Activated CD4-positive, CD25-positive, alpha-beta regulatory T cell treated with anti-CD3 and anti-CD28 coated beads, Interleukin-2, amount 50 U/mL, for 72 hours (primary cell): Measurements from ENCODE around the gene MACROD2.
"Not testable (repeated sequence)": the region's sequence is repeated elsewhere in the genome, so short reads cannot be mapped to it uniquely, and the experiment has no call there.

Experiments
- DNase-seq: peaks from one replicate; pipeline ENCODE4 v3.0.0; 2021

MACROD2 gene

DNA sequence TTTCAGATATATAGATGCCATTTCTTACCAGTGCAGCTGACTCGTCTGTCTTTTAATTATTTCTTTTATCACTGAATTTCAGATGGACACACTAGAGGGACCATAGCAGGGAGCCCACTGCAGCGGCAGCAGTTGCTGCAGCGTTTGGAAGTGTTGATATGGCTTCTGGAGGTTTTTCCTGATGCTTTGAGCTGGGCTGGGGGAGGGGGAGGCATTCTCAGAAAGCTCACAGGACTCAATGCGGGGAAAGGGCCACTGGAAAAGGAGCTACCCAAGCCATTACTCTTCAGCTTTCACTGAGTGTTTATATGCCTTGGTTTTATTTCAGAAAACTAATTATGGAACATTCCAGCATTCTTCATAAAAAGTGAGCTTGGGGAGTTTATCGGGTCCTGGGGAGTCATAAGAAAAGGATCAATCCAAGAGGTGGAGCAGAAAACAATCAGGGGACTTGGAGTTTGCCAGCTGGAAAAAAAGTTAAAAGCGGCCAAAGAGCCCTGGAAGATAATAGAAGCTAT lies 1082.5 kb downstream of the MACROD2 start:
- no peak for DNase-seq

- no peak for DNase-seq
Measured at GRCh38 chr20:15079594-15080340, 1084.5 kb downstream of the MACROD2 start.

DNA sequence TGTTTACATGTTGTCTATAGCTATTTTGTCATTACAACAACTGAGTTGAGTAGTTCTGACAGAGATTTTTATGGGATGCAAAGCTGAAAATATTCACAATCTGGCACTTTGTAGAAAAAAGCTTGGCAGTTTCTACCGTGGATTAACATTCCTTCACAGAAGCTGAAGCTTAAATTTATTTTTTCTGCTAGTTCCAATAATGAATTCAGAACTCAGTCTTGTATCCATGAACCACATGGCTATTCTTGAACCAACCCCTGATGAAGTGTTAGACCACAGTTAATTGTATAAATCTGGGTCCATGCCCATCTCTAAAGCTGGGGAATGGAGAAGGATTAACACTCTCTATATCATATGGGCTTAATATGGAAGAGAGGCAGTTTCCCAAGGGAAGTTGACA lies 1085.9 kb downstream of the MACROD2 start:
- DNase-seq: no peak

DNA sequence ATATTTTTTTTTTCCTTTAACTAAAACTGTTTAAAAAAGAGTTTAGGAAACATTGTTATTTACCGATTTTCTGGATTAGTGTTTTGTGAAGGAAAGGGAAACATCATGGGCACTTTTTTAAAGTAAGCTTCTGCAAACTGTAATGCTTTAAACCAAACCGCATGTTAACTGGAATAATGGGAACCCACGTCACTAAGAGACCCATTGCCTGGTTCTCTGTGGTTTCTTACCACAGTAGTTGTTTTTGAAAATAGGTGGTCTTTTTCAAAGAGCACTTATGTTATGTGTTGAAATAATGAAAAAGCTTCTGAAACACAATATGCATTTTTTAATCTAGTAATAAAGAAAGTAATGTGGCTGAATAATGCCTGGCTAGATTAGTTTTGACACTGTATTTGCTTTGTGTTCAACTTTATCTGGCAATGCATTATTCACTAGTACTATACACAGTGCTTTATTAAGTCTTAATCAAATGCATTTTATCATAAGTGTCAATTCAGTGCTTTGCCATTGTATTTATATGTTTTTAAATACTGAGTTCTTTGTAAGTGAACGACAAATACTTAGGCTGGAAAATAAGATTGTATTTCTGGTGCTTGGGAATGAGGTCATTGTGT lies 1096.2 kb downstream of the MACROD2 start:
- DNase-seq: no peak

GRCh38 chr20:15098351-15098750 lies 1103.0 kb downstream of the MACROD2 start:
- no peak for DNase-seq

GRCh38 chr20:15099130-15099529 lies 1103.8 kb downstream of the MACROD2 start:
- no peak for DNase-seq

DNA sequence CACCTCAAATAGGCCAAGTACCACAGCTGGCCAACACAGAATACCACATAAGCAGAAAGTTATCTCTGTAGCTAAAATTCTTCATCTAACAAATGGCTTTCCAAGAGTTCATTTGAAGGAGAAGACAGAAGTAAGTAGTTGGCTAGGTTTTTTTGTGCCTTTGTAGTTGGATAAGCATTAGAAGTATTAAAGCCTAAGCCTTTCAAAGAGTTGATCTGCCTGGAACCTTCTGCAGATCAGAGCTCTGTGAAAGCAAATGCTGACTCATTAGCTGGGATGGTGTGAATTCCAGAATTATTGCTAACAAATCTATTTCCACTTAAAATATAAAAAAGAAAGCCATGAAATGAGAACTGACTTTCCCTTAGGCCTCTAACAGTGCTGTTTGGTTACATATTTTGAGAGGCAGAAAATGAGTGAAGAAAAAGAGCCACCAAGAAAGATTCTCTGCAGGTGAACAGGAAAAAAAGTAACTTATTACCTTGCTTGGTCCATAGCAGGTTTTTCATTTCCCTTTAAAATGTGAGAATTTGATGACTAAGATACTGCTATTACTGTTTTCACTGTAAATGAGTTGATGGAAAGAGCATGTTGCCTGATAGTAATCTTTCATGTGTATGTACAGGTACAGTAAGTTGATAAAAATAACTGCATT lies 1105.3 kb downstream of the MACROD2 start:
- no peak for DNase-seq

- no peak for DNase-seq
Measured at GRCh38 chr20:15107931-15108330, 1112.6 kb downstream of the MACROD2 start.

- no peak for DNase-seq
Measured at GRCh38 chr20:15109494-15109893, 1114.2 kb downstream of the MACROD2 start.

GRCh38 chr20:15111654-15112053 lies 1116.3 kb downstream of the MACROD2 start:
- no peak for DNase-seq

- no peak for DNase-seq
Measured at GRCh38 chr20:15113144-15113773, 1117.9 kb downstream of the MACROD2 start.

GRCh38 chr20:15119852-15120487 lies 1124.7 kb downstream of the MACROD2 start:
- no peak for DNase-seq

- no peak for DNase-seq
Measured at GRCh38 chr20:15122613-15123012, 1127.3 kb downstream of the MACROD2 start.

DNA sequence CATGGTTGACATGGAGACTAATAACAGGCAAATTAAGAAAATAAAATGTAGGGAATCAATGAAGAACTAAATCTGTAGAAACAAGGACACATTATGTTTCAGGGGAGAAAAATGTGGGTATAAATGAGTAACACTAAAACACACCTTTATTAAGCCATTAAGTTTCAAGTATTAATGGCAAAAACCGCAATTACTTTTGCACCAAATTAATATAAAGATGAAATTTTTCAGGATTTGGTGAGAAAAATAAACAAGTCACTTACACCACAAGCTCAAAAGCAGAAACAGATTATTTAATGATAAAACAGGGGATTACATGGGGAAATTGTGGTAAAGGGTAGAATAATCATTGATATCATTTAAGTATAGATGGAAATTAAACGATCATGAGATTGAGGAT lies 1135.9 kb downstream of the MACROD2 start:
- no peak for DNase-seq

- no peak for DNase-seq
Measured at GRCh38 chr20:15138548-15139126, 1143.3 kb downstream of the MACROD2 start.

DNA sequence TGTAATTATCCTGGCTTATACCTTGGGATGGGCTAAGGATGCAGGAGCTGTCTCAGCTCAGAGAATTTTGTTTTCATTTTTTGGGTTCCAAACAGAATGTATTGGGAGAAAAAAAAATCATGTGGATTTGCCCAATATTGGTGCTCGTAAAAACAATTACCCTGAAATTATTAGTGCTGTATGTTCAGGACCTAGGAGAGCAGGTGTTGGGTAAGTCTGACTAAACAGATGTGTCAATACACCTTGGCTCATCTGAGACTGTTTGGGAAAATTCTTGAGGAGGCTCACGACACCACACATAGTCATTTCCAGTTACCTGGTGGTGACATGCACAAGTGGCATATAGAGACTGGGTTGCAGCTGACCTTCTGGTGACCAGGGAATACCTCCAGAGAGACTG lies 1144.2 kb downstream of the MACROD2 start:
- DNase-seq: no peak

- DNase-seq: no peak
Measured at GRCh38 chr20:15140286-15140685, 1145.0 kb downstream of the MACROD2 start.

DNA sequence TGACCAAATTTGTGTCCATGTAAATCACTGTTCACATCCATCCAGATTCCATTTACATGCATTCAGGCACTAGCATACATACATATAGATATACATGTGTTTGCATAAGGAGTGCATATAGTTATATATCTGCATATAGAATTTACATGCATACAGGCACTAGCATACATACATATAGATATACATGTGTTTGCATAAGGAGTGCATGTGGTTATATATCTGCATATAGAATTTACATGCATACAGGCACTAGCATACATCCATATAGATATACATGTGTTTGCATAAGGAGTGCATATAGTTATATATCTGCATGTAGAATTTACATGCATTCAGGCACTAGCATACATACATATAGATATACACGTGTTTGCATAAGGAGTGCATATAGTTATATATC lies 1145.6 kb downstream of the MACROD2 start:
- not testable (repeated sequence) for DNase-seq

- no peak for DNase-seq
Measured at GRCh38 chr20:15141861-15142260, 1146.5 kb downstream of the MACROD2 start.

DNA sequence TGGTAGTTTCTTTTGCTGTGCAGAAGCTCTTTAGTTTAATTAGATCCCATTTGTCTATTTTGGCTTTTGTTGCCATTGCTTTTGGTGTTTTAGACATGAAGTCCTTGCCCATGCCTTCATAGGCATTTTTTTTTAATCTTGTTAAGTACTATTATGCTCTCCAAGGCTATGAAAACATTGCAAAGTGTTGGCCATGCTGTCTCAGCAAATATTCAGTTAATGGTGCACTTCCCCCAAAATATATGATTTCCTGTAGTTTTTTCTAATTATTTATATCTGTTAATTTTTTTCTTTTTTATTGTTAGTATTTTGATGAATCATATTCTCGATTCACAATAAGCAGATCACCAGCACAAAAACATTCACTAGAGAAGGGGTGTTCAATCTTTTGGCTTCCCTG lies 1148.2 kb downstream of the MACROD2 start:
- no peak for DNase-seq

DNA sequence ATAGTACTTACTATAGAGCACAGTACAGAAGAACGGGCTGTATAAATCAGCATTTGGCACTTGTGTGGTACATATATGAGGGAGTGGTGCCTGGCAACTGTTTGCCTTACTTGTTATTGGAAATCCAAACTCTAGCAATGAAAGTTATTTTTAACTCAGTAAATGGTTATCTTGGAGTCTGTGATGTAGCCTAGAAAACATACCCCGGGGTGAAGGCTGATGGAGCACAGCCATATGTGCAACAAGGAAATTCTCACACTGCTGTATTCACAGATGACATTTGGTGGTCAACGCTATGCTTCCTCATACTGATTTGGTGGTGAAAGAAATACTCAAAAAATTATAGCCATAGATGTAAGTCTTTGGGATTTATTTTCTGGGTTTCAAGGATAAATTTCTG lies 1149.6 kb downstream of the MACROD2 start:
- DNase-seq: no peak

DNA sequence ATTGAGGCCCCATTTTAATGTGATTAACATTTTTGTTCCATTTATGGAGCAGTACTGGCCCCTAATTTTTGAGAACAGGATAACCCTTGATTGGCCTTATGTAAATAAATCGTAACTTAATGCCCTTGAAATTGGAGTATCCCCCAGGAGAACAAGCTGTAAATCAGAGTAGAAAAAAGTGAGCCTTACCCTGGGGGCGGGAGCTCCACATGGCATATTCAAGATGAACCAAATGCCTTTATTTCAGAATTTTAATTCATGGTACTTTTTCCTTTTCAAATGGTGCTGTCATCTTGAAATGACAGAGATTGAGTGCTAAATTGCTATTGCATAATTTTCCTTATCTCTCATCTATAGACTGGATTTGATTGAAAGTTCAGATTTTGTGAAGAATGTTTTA lies 1151.6 kb downstream of the MACROD2 start:
- DNase-seq: no peak

DNA sequence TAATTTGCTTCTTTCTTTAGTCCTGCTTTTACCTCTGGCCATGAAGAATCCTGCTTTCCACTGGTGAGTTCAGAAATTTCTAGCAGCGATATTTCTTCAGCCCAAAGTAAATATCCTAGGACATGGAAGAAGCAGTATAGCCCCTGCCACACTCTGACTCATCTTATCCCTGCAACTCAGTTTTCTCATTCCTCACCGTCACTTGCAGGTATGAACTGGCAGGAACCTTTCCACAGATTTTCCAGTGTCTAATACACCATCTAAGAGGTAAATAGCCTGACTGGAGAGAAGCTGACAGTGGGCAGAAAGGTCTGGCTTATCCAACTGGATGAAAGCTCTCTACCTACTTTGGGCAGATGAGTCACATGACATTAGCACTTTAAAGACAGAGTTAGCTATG lies 1158.8 kb downstream of the MACROD2 start:
- DNase-seq: no peak
